Breast epithelium (tissue), 4 donors: ENCODE results near the gene SLC26A11. TPM values are rescaled to one million over a fixed set of nuclear protein-coding genes. Genes with fewer than 3 reads are reported as not detected.

ENCODE experiments used
- DNase-seq, 2 donors: peaks; one replicate each; pipeline ENCODE4 v3.0.0-alpha.2; 2019; ENCODE audit warnings: low spot score in 2 of 2
- H3K27ac ChIP-seq, 2 donors: fragments of 200-600 bp; sonication (generic) in 1 of 2; one replicate each; pipeline ENCODE4 v1.5.1; 2016 to 2019; ENCODE audit warnings: mild to moderate bottlenecking in 1 of 2
- H3K27me3 ChIP-seq, 2 donors: fragments of 200-600 bp; sonication (generic) in 1 of 2; one replicate each; pipeline versions ENCODE4 v1.5.1 to v1.6.0; 2017 to 2019; ENCODE audit warnings: control low read depth in 1 of 2, mild to moderate bottlenecking in 1 of 2
- H3K36me3 ChIP-seq: fragments of 200-600 bp; one replicate; pipeline ENCODE4 v1.5.1; 2019
- H3K4me1 ChIP-seq, 2 donors: fragments of 200-600 bp; sonication (generic); one replicate each; pipeline ENCODE4 v1.5.1; 2016 to 2019; ENCODE audit warnings: control low read depth in 1 of 2
- H3K4me3 ChIP-seq, 3 donors: fragments of 200-600 bp; sonication (generic); 1 replicate in 2 of 3; 2 replicates in 1 of 3; pipeline ENCODE4 v1.5.1; 2016 to 2019; ENCODE audit warnings: mild to moderate bottlenecking in 3 of 3, moderate library complexity in 2 of 3
- H3K9me3 ChIP-seq, 2 donors: fragments of 200-600 bp; sonication (generic) in 1 of 2; one replicate each; pipeline ENCODE4 v1.5.1; 2016 to 2019; ENCODE audit warnings: control low read depth in 1 of 2
- POLR2A ChIP-seq: fragments of 450-650 bp; IDR thresholded peaks from one replicate; pipeline ENCODE4 v1.6.1; 2016; ENCODE audit warnings: antibody characterized with exemption, mild to moderate bottlenecking, moderate library complexity
- POLR2AphosphoS5 ChIP-seq, 3 donors: sonication (generic); formaldehyde crosslinking; IDR thresholded peaks; one replicate each; pipeline ENCODE4 v1.6.1; 2017; ENCODE audit warnings: antibody characterized with exemption in 3 of 3
- intact Hi-C: fragments of 100-400 bp; cut with DNase I; formaldehyde crosslinking; loops from one replicate; pipeline ENCODE4 v1.15.1; 2023; ENCODE audit warnings: low total_unique reads
- total RNA-seq, 3 donors: library from RNA; depleted of rRNA; stranded (reverse); fragments of >200 nt; gene quantifications; one replicate each; pipeline ENCODE4 v1.1.0, GENCODE V29; 2016
- TF ChIP-seq, protein P1 (sequence below), 3 donors: fragments of 450-650 bp; IDR thresholded peaks; one replicate each; pipeline ENCODE4 v1.5.1; 2016 to 2017; ENCODE audit warnings: antibody characterized with exemption in 3 of 3, mild to moderate bottlenecking in 3 of 3, moderate library complexity in 3 of 3

SLC26A11 gene
- total RNA-seq, 3 donors from 2014 or later: 12.0 to 20.6 (median 19.0) TPM

DNA sequence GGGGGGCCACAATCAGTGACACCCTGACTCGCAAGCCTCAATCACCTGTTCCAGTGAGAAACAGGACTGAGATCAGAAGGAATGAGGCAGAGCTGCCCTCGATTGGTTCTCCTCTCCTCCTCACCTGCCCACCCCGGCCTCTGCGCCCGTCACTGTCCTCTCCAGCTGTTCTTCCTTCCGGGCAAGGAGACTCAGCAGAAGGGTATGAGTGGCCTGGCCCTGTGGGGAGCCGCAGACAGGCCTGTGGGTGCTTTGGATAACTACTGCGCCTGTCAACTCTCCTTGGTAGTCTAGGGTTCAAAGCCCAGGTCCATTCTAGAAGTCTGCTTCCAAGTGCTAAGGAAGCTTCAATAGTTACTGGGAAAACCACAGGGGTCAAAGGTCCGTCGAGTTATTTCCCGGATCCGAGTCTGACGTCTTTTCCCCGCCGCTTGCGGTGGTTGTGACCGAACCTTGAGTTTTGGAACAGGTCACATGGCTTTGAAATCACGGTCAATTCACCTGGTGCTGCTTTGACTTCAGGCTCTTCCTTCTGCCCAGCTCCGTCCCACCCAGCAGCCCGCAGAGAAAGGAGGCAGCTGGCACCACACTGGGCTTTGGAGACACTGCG is 42.1 kb upstream of the SLC26A11 start:
- Histone ChIP-seq H3K4me1 (no peaks in the 10 kb centered on the region), H3K4me3 (no peak overlapping the region), H3K27ac (no peak overlapping the region), H3K36me3 (no peaks in the 10 kb centered on the region), H3K27me3 (no peaks in the 10 kb centered on the region), H3K9me3 (no peaks in the 10 kb centered on the region)
- intact Hi-C loops: no loop called here
- DNase-seq: no peak
- TF ChIP-seq POLR2A (no peak), POLR2AphosphoS5 (IDR thresholded peaks at IDR 0.05) (no peak)
- TF ChIP-seq, protein P1, sequence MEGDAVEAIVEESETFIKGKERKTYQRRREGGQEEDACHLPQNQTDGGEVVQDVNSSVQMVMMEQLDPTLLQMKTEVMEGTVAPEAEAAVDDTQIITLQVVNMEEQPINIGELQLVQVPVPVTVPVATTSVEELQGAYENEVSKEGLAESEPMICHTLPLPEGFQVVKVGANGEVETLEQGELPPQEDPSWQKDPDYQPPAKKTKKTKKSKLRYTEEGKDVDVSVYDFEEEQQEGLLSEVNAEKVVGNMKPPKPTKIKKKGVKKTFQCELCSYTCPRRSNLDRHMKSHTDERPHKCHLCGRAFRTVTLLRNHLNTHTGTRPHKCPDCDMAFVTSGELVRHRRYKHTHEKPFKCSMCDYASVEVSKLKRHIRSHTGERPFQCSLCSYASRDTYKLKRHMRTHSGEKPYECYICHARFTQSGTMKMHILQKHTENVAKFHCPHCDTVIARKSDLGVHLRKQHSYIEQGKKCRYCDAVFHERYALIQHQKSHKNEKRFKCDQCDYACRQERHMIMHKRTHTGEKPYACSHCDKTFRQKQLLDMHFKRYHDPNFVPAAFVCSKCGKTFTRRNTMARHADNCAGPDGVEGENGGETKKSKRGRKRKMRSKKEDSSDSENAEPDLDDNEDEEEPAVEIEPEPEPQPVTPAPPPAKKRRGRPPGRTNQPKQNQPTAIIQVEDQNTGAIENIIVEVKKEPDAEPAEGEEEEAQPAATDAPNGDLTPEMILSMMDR (IDR thresholded peaks at IDR 0.05): no peak

DNA sequence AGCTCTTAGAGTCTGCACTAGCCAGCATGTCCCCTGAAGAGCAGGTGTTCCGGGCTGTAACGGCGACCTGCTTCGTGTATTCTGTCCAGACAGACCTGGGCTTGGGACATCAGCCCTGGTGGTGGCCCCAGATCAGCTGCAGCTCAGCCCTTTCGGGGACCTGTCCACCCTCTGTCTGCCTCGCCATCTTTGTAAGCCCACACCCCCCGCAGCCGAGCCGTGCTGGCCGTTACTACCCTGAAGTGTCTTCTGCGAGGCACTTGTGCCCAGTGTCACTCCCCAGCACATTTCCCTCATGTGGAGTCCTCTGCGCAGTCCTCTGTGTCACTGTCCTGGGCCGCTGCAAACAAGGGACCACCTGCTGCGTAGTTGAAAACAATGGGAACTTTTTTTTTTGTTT is 40.0 kb upstream of the SLC26A11 start:
- no peak overlapping the region for H3K27ac ChIP-seq
- H3K36me3 ChIP-seq: no peaks in the 10 kb centered on the region
- DNase-seq: no peak
- H3K4me1 ChIP-seq: no peaks in the 10 kb centered on the region
- H3K4me3 ChIP-seq: no peak overlapping the region
- no peaks in the 10 kb centered on the region for H3K9me3 ChIP-seq
- TF ChIP-seq POLR2A (no peak), POLR2AphosphoS5 (IDR thresholded peaks at IDR 0.05) (no peak)
- TF ChIP-seq, protein P1 (IDR thresholded peaks at IDR 0.05): no peak
- intact Hi-C loops: no loop called here
- no peaks in the 10 kb centered on the region for H3K27me3 ChIP-seq

- no peak for DNase-seq
- intact Hi-C loops: no loop called here
- Histone ChIP-seq H3K4me1 (no peaks in the 10 kb centered on the region), H3K9me3 (no peaks in the 10 kb centered on the region), H3K27me3 (no peaks in the 10 kb centered on the region), H3K27ac (no peak overlapping the region), H3K4me3 (no peak overlapping the region), H3K36me3 (no peaks in the 10 kb centered on the region)
- TF ChIP-seq POLR2AphosphoS5 (IDR thresholded peaks at IDR 0.05): no peak
- TF ChIP-seq, protein P1 (IDR thresholded peaks at IDR 0.05): no peak
These were observed 38.8 kb upstream of the SLC26A11 start for GRCh38 chr17:80181431-80181830.

DNA sequence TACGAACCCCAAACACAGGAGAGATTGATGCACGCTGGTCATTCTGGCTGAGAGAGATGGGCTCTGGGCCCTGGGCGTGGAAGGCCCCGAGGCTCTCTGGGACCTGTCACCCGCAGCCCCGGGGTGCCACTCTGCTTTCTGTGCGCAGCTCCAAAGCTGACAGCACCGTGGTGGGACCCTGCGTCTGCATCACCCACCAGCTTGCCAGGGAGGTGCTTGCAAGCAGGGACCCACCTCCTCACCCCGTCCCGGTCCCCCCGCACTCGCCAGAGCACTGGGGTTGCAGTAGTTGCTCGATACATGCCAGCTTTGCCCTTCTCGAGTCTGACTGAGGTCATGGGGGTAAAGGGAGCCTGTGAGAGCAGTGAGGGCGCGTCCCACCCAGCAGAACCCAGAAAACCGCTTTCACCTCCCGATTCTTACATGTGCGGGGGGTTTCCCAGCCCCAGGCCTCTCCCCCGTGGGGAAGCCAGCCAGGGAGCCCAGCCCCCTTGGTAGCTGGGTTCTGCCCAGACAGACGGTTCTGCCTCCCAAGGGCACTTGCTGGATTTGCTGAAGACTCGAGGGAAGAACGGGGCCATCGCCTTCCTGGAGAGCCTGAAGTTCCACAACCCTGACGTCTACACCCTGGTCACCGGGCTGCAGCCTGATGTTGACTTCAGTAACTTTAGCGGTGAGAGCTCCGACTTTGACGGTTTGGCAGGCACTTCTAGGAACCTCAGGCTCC is 37.9 kb upstream of the SLC26A11 start:
- Histone ChIP-seq H3K4me1 (no peaks in the 10 kb centered on the region), H3K27me3 (no peaks in the 10 kb centered on the region), H3K36me3 (no peaks in the 10 kb centered on the region), H3K9me3 (no peaks in the 10 kb centered on the region), H3K27ac (no peak overlapping the region), H3K4me3 (no peak overlapping the region)
- DNase-seq: no peak
- intact Hi-C loops: no loop called here
- TF ChIP-seq POLR2A: no peak
- TF ChIP-seq POLR2AphosphoS5 (IDR thresholded peaks at IDR 0.05): no peak
- TF ChIP-seq, protein P1 (IDR thresholded peaks at IDR 0.05): no peak

DNA sequence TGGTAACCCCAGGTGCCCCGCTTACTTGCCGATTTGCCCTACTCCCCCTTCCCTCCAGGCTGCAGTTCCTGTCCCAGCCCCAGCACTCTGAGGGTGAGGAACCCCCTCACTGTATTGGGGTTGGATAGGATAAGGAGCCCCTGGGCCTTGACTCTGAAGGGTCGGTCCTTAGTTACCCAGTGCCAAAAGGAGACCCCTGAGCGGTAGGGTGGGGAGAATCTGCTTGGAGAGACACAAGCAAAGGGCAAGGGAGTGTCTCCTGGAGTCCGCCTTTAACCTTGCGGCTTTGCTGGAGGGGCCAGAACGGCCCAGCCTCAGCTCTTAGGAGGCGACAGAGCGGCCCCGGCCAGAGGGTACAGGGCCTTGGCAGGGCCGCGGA is 37.4 kb upstream of the SLC26A11 start:
- Histone ChIP-seq H3K4me3 (no peak overlapping the region), H3K36me3 (no peaks in the 10 kb centered on the region), H3K9me3 (no peaks in the 10 kb centered on the region), H3K4me1 (no peaks in the 10 kb centered on the region), H3K27ac (no peak overlapping the region), H3K27me3 (no peaks in the 10 kb centered on the region)
- DNase-seq: no peak
- intact Hi-C loops: no loop called here
- TF ChIP-seq, protein P1 (IDR thresholded peaks at IDR 0.05): no peak
- TF ChIP-seq POLR2AphosphoS5 (IDR thresholded peaks at IDR 0.05) (no peak), POLR2A (no peak)
